PC-9 (cell line): ENCODE data around the gene HEG1.
A peak's percentile ranks its signal among the peaks of the same experiment; 100 is the strongest.

Source experiments
- CTCF ChIP-seq: fragments of 200-600 bp; sonication (generic); conservative IDR thresholded peaks from 2 replicates; pipeline ENCODE4 v1.6.1; 2017; ENCODE audit warnings: mixed run types, antibody characterized with exemption, mild to moderate bottlenecking, moderate library complexity
- EZH2 ChIP-seq: fragments of 200-600 bp; sonication (generic); IDR thresholded peaks from 2 replicates; pipeline ENCODE4 v1.8.0; 2017; ENCODE audit warnings: antibody characterized with exemption, low read depth

DNA sequence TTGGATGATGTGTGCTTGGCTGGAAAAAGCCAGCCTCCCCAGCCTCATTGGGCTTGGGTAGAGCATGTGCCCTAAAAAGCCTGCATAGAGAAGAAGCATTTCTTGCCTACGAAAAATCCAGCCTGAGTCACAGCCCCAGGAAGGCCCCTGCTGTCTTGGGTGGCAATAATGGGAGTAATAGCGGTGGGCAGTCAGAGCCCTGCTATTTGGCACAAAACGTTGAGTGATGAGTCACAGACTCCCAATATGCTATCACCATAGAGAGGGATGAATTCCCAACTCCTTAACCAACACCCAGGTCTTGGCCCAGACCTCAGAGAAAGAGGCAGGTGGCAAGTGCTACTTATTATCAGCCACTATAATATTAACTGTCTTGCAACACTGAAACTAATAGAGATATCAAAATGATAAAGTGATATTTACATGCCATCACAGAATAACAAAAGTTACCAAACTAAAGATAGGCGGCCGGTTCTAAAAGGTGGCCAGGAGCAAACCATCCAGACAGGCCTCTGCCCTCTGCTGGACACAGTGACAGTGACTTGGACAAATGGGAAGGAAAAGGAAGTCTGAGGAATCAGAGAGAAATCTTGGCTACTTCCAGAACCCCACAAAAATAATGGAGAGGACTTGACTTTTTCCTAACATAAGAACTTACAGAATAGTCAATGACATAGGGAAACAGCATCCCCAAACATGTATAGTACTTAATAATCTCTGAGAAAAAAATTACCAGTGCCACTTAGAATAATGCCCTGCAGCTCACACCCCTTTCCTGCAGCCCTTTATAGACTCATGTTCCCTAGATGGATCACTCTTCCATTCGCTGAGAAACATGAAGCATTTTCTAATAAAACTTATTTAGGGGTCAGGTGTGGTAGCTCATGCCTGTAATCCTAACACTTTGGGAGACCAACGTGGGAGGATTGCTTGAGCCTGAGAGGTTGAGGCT lies 69.3 kb downstream of the HEG1 start:
- peak; percentile 74 for TF ChIP-seq CTCF
- TF ChIP-seq EZH2, result no peak
